Measurements from ENCODE around the gene PLTP.
"Not testable (repeated sequence)": the region's sequence is repeated elsewhere in the genome, so short reads cannot be mapped to it uniquely, and the experiment has no call there.

Gene PLTP

GRCh38 chr20:45911486-45912343 lies at the start of gene PLTP:
Gene PLTP (minus strand): TSS chr20:45912155. CDS start chr20:45911452, 703 bp downstream.
- DNase-seq (ENCODE audit: low read depth in 4 of 4, low spot score in 1 of 4), result no peak

- DNase-seq (ENCODE audit: low read depth in 4 of 4, low spot score in 1 of 4), result no peak
Observed at GRCh38 chr20:45959956-45960630, 48.1 kb upstream of the PLTP start.

GRCh38 chr20:45959126-45959525 lies 47.2 kb upstream of the PLTP start:
- no peak for DNase-seq (ENCODE audit: low read depth in 4 of 4, low spot score in 1 of 4)

DNA sequence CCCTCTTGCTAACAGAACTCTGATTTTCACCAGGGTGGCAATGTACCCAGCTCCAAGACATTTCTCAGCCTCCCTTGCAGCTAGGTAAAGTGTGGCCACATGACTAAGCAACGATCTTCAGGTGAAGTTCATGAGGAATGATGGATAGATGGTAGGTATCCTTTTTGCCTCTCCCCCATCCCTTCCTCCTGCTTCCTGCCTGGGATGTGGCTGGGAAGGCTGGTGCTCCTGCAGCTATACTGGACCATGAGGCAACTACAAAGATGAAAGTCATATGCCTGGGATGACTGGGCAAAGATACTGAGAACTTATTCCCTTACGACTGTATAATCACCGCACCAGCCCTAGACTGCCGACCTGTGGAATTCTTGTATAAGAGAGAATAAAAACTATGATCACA lies 46.6 kb upstream of the PLTP start:
- DNase-seq (ENCODE audit: low read depth in 4 of 4, low spot score in 1 of 4), result no peak

DNA sequence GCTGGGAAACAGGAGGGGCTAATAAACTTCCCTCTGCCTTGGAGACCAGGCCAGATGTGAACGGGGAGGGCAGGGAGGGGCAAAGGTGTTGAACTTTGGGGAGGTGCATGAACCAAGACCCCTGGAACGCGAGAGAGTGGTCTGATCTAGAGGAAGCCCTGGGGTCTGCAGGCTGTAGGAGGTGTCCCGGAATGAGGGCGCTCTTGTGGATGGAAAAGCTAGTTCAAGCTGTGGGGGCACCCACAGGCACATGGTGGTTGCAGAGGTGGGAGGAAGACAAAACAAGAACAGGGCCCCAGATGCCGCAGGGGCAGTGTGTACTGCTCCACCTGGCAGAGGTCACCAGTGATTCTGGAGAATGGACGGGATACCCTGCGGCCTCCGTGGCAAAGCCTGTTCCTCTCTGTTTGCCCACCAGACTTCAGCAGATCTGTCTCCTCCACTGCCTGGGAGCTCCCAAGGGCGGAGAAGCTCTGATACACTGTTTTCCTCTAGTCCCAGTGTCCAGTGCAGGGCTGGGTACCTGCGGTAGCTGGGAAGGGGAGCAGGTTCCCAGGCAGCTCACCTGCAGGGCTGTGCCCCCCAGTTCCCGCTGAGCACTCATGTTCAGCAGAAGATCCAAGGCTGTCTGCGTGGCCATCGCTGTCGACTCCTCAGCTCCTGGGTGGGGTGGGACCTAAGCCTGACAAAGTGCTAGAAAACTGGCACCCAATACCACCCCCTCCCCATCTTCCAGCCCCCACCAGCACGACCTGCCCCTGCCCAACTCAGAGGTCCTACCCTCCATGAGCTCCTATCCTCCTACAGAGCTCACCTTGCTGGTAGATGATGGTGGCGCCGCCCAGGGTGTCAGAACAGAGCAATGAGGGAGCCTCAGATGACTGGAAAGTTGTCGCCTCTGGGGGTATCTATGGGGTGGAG lies 45.3 kb upstream of the PLTP start:
- no peak for DNase-seq (ENCODE audit: low read depth in 4 of 4, low spot score in 1 of 4)

GRCh38 chr20:45956326-45956725 lies 44.4 kb upstream of the PLTP start:
- not testable (repeated sequence) for DNase-seq (ENCODE audit: low read depth in 4 of 4, low spot score in 1 of 4)

GRCh38 chr20:45953672-45954071 lies 41.7 kb upstream of the PLTP start:
- no peak for DNase-seq (ENCODE audit: low read depth in 4 of 4, low spot score in 1 of 4)

GRCh38 chr20:45952861-45953260 lies 40.9 kb upstream of the PLTP start:
- no peak for DNase-seq (ENCODE audit: low read depth in 4 of 4, low spot score in 1 of 4)

DNA sequence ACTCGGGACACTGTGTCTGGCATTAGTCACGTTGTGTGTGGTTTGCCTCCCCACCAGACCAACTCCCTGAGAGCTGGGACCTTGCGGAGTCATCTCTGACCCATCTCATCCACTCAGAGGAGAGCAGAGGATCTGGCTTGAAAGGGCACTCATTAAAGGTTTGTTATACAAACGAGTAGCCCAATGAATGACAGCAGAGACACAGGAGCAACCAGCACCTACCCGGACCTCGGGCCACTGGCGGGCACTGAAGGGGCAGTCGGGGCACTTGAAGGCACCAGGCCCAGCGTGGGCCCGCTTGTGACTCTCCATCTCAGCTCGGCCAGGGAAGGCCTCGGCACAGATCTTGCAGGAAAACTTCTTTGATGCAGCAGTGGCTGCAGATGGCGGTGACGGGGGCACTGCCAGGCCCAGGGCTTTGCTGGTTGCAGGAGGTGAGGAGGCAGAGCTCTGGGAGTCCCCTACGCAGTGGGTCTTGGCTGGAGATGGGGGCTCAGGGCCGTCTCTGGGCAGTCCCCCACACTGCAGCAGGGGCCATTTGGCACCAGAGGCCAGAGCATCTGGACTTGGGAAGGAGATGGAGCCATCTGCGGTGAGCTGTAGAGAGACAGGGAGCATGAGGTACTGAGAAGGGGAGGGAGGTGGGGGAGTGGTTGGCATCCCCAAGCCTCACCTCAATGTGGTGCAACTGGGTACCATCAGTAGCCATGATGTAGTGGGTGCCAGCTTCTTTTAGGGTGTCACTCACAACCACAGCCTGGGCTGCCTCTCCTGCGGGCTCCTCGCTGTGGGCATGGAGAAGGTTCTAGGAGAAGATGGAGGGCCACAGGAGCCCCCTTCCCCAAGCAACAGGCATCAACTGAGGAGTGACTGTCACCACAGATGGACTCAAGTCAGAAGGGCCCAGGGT lies 40.2 kb upstream of the PLTP start:
- no peak for DNase-seq (ENCODE audit: low read depth in 4 of 4, low spot score in 1 of 4)

- no peak for DNase-seq (ENCODE audit: low read depth in 4 of 4, low spot score in 1 of 4)
Observed at GRCh38 chr20:45950330-45950646, 38.3 kb upstream of the PLTP start.

DNA sequence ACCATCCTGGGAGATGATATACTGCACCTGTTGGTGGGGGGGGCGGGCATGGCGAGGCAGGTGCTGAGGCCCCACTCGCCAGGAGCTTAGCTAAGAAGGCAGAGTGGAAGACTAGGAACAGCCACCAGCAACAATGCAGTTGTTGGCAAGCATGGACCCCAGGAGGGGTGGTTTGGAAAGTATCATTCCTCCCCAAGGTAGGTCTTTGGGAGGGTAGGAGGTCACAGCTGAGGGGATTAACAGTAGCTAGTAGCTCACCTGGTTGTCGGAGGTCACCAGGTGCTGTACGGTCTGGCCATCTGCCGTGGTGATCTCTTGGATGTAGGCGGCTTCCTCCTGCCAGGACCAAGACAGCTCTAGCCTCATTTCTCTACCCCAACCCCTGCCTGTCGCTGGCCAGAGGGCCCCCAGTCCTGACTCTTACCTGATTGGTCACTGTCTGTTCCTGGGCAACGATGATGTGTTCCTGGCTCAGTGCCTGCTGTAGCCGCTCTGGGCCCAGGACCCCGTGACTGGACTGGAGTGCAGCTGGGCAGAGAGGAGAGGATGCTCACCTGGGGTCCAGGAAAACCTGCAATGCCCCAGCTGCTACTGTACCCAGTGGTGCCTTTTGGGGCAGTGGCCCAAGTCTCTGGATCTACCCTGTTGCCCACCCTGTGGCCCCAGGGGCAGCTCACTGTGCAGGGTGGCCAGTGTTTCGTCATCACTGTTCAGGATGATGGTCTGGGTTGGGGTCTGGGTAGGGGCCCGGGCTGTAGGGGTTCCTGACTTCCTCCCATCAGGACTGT lies 37.8 kb upstream of the PLTP start:
- no peak for DNase-seq (ENCODE audit: low read depth in 4 of 4, low spot score in 1 of 4)

DNA sequence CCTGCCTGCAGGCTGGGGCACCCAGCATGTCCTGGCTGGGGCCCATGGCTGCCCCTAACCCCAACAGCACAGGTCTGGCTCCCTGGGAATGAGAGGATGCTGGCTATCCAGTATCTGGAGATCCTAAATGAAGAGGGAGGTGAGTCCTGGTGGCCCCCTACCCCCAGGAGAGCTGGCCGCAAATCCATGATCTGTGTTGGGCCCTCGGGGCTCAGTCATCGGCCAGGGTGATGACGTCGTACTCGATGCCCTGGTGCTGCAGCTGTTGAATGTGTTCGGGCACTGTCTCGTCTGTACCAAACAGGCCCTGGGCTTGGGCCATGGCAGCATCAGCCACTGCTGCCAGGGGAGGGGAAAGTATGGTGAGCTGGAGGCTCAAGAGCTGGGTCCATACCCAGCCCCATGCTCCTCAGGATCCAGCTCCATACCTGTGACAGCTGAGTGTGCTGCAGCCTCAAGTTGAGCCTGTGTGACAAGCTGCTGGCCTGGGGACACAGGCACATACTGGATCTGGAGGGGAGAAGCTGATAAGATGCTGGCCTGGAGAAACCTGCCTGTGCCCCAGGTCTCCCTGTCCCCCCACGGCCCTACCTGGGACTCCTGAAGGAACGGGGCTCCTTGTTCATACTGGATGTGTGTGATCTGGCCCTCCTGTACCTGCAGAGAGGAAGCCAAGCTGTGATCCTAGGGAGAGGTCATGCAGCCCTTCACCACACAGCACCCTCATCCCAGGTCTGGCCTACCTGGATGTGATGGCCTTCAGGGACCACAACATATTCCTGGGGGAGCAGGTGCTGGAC lies 37.0 kb upstream of the PLTP start:
- no peak for DNase-seq (ENCODE audit: low read depth in 4 of 4, low spot score in 1 of 4)

DNA sequence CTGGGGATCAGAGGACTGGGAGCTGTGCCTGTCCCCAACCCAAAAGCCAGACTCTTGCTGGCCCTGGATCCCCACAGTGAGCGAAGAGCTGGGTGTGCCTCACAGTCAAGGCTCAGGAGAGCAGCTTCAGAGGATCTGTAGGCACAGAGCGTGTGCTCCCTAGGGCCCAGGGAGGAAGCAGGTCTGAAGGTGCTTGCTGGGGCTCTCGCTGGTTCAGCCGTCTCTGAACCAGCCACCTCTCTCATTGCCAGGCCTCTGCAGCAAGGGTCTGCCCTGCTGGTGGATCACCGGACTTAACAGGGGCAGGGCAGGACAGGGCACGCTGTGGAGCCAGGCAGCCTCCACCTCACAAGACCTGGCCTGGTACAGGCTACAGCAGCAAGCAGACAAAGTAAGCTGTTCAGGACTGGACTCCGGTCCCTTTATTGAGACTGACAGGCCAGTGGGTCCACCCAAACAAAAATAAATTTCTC lies 36.3 kb upstream of the PLTP start:
- no peak for DNase-seq (ENCODE audit: low read depth in 4 of 4, low spot score in 1 of 4)

- DNase-seq (ENCODE audit: low read depth in 4 of 4, low spot score in 1 of 4), result no peak
Observed at GRCh38 chr20:45947110-45947866, 35.3 kb upstream of the PLTP start.

DNA sequence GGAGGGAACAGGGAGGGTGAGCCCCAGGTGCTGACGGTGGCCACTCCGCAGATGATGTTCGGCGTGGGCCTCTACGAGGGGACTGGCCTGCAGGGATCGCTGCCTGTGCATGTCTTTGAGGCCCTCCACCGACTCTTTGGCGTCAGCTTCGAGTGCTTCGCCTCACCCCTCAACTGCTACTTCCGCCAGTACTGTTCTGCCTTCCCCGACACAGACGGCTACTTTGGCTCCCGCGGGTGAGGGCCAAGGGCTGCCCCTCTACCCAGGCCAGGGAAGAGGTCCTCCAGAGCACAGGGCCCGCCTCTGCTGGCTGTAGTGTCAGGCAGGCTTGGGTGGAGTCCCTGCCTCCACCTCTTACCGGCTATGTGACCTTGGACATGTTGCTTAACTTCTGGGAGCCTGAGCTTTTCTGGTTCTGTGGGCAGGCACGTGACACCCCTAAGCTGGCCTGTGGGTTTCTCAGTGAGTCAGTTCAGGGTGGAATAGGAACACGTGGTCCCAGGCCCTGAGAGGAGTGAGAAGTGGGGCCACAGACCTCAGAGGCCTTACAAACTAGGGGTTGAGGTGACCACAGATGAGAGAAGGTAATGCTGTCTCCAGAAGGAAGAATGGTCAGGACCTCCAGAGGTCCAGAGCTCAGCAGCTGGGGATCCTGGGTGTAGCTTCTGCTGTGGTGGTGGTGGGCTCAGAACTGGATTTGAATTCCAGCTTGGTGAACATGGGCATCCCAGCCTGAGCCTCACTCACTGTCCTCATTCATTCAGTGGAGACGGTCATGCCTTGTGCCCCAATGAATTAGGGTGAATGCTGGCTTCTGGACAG lies 34.4 kb upstream of the PLTP start:
- DNase-seq (ENCODE audit: low read depth in 4 of 4, low spot score in 1 of 4), result no peak

DNA sequence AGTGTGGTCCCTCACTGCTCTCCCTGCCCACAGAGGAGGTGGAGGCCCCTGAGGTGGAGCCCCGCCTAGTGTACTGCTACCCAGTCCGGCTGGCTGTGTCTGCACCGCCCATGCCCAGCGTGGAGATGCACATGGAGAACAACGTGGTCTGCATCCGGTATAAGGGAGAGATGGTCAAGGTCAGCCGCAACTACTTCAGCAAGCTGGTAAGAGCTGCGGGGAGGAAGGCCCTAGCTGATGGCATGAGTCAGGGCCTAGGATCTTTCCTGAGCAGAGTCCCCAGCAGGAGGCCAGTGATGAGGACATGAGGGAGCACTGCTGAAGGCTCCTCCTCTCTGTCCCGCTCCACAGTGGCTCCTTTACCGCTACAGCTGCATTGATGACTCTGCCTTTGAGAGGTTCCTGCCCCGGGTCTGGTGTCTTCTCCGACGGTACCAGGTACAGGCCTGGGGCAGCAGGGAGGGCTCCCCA lies 33.8 kb upstream of the PLTP start:
- DNase-seq (ENCODE audit: low read depth in 4 of 4, low spot score in 1 of 4), result no peak
